Activated CD4-positive, alpha-beta T cell treated with anti-CD3 and anti-CD28 coated beads for 24 hours (primary cell): ENCODE results near the gene CBY1.
A peak's percentile ranks its signal among the peaks of the same experiment; 100 is the strongest.

ENCODE experiments used
- DNase-seq, 2 donors: peaks; one replicate each; pipeline ENCODE4 v3.0.0-alpha.2; 2020; ENCODE audit warnings: low read depth in 2 of 2

The CBY1 gene

DNA sequence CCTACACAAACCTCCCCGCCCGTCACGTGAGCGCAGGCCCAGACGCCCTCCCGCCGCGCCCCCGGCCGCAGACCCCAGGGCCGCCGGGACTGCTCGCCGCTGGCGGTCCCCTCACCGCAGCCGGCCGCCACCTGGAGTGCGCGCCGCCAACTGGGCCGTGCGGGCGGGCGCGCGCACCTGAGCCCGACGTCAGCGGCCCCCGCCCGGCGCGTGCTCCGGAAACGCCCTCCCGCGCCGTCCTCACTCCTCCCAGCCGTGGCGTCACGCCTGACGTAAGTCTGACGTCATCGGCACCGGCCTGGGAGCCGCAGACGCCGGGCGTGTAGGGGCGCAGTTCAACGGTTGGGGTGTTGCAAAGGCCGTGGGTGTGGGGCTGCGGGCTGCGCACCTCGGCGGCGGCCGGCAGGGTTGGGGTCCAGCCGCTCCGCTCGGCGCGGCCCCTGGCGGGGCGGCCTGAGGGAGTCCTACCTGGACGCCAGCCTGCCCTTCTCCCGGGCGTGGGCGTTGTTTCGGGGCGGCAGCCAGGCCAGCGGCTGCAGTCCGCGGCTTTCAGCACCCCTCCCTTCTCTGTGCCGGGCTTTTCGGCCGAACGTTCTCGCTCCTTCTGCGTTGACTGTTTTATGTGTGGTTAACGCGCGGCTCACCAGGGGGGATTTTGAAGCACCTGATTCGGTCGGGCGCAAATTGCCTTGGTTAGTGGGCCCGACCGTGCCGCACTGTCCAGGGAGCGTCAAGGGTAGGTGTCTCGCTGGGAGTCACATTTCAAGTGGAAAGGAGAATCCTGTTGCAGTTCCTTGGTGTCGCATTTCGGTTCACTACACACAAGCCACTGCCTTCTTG, 44.6 kb downstream of the CBY1 start, which contains the start of gene JOSD1:
Gene JOSD1, minus strand, starts transcription at position 155 of the 840 bp plus-strand sequence. CDS start 956 bp downstream, outside the sequence.
- DNase-seq, result peak; percentile 93 to 97

GRCh38 chr22:38704654-38705234, 48.3 kb downstream of the CBY1 start:
- no peak for DNase-seq

- peak; percentile 89 to 97 for DNase-seq
Observed at GRCh38 chr22:38705235-38706100, 49.0 kb downstream of the CBY1 start, which contains the start of gene GTPBP1. Gene GTPBP1 (plus strand): TSS chr22:38705944. CDS start chr22:38705956, 12 bp downstream.

DNA sequence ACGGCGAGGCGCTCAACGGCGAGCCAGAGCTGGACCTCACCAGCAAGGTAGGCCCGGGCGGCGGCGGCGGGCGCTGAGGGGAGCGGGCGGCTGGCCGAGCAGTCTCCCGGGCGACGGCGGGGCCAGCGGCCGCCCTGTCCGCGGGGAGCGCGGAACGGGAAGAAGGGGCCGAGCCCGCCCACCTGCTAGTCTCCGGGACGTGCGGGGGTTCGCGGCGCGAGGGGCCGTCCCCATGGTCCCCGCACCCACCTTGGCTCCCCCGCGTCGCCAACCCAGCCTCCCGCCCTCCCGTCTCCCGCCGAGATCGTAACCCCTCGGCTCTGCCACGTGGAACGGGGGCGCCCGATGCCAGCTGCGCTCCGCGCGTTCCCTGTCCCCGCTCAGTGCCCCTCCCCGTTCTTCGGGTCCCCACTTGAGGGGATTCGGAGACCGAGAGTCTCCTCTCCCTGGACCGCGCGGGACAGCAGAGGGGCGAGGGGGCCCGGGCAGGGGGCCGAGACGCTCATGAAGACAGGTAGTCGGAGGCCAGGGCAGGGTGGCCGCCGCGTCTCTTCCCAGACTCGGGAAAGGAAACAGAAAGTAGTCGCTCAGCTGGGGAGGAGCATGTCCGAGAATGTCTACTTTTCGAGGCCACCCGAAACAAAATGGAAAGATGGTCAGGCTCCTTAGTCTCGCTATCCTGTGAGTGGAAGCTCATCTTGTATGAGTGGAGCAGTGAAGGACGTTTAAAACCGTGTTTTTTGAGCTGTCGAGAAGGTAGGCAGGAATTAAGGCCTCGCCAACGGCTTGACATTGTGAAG, 49.9 kb downstream of the CBY1 start:
- peak in 1 of 2 donors; percentile 10 for DNase-seq

DNA sequence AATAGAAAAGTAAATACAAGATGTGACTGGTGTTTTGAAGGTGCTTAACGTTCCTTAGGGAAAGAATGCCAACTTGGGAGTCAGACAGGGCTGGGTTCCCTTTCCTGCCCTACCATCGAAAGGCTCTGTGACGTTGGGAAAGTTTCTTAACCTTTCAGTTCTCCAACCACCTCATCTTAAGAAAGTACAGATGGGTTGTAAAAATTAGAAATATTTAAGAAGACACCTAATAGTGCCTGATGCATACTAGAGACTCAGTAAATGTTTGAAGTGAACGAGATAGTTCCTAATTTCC, 50.4 kb downstream of the CBY1 start:
- DNase-seq, result no peak

GRCh38 chr22:38707346-38707745, 50.9 kb downstream of the CBY1 start:
- no peak for DNase-seq

GRCh38 chr22:38707984-38708383, 51.5 kb downstream of the CBY1 start:
- DNase-seq, result no peak

DNA sequence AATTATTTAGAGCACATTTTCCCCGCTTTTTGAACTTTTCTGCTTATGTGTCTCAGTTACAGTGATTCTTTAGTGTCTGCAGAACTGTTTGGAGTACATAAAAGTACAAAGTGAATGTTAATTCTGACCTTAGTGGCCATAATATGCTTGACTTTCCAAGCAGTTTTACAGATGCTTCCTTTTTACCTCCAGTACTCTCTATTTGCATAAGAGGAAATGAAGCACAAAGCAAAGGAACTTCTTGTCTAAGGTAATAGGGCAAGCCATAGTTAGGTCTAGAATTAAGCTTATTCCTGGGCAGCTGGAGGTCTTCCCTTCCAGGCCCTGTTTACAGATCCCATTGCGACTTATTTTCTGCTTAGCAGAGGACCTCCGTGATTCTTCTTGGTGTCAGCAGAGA, 52.9 kb downstream of the CBY1 start:
- no peak for DNase-seq

DNA sequence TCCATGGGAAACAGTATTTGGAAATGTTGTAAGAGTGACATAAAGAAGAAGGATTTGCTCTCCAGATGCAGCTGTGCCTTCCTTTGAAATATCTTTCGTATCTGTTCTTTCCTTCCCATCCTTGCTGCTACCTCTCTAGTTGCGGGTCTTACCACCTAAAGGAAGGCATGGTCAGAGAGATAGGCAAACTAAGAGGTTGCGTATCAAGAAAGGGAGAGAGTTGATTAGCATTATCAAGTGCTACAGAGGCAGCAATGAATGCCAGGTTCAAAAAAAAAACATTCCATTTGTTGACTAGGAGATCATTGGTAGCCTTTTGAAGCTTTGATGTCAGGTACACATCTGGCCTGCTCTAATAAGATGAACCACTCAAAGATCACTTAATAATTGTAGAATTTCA, 53.9 kb downstream of the CBY1 start:
- no peak for DNase-seq

DNA sequence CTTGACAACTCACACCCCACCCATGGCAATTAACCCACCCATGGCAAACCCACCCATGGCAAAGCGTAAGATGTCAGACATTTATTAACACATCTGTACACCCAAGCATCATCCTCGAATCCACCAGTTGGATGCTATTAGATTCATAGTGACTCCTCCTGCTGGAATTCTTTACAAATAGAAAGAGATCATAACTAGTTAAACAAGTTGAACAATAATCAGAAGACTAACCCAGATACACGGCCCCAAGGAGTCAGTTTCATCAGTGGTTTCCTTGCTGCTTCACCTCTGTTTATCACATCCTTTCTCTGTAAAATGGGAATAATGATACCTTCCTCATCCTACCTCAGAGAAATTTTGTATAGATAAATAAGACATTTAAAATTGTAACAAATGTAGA, 54.4 kb downstream of the CBY1 start:
- no peak for DNase-seq

DNA sequence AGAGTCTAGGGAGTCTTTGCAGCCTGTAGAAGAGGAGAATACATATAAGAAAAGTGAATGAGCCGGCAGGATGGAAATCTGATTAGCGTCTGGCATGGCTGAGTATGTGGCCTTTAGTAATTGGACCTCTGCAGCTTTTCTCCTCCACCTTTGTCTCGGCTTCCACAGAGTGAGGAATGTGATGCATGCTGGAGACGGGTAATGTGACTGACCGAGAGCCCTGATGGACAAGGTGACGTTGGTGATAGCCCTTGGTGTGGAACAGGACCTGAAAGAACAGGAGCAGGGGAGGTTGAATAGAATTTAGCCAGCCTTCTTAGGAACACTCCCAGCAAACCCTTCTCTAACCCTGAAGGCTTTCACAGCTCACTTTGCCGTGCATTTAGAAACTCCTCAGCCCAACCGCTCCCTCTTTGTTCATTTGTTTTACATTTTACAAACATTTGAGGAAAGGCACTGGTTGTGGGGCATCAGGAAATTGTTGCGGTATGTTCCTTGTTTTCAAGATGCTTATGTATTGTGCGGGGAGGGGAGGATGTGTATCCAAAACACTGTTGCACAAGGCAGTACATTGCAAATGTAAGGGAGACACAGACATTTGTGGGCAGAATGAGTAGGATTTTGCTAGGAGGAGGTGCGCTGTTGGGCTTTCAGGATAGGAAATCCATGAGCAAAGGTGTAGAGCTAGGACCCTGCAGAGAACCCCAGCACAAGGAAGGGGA, 56.2 kb downstream of the CBY1 start:
- DNase-seq, result no peak

DNA sequence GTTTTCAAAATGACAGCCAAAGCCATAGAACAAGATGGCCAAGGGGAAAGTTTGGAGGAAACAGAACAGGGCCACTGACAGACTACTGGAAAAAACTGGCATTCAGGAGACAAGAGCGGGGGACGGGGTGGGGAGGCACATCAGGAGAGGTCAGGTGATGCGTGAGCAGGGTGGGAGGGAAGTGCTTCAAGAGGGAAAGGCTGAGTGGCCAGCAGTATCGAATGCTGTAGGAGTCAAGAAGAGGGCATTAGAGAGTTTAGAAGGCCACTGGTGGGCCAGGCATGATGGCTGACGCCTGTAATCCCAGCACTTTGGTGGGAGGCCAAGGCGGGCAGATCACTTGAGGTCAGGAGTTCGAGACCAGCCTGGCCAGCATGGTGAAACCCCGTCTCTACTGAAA, 57.5 kb downstream of the CBY1 start:
- DNase-seq, result no peak

GRCh38 chr22:38715176-38715764, 58.8 kb downstream of the CBY1 start:
- DNase-seq, result no peak

DNA sequence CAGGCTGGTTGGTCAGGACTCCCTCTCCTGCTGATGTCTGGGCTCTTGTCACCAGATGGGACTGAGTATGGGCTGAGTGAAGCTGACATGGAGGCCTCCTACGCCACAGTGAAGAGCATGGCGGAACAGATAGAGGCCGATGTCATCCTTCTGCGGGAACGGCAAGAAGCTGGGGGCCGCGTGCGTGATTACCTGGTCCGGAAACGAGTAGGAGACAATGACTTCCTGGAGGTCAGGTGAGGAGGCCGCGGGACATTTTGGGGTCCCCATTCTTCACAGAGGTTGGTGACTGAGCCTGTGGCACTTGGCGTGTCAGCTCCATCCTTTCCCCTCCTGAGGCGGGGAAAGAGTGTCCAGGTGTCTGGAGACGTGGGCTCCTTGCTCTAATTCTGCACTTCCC, 59.4 kb downstream of the CBY1 start:
- no peak for DNase-seq

DNA sequence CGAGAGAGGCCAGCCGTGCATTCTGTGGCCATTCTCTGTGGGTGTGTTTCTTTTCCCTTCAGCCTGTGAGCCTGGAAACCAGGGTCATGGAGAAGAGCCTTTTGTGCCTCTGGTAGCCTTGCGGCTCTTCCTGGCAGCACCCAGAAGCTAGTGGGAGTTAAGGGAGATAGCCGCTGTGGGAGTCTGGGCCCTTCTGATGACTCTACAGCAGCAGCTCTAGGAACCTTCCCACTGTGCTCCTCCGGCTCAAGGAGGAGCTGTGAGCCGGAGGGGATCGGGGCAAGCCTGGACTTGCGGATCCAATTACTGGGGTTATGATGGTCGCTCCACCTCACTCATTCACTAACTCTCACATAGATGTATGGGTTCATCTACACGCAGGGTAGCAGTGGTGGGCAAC, 59.8 kb downstream of the CBY1 start:
- no peak for DNase-seq

- DNase-seq, result no peak
Observed at GRCh38 chr22:38716826-38717225, 60.4 kb downstream of the CBY1 start.

DNA sequence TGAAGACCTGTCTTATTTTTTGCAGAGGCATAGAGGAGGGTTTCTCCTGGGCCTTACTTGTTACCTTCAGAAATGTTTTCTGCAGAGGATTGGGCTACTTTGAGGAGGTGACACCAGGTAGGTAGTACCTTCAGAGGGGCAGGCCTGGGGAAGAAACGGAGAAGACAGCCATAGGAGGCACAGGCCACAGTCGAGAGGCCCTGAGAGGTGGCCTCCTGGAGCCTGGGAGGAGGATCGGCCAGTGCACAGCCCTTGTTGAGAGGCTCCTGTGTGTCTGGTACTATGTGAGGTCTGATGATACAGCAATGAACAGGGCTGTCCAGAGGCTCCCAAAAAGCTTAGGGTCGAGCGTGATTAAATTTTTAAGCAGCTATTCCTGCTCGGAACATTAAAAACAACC, 60.8 kb downstream of the CBY1 start:
- DNase-seq, result no peak

DNA sequence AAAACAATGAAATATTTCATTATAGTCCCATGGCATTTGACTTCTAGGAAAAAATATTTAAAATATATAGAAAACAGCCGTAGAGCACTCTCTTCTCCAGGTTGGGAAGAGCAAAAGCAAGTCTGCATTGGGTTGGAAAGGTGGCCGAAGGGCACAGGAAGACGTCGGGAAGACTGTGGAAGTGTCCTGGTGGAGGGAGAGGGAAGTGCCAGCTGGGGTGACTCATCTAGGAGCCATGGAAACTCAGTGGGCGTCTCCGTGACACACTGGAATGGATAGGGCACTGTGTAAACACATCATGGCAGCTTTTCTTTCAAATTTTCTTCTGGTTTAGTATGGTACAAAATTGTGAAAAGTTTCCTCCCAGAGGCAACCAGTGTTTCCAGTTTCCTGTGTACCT, 62.0 kb downstream of the CBY1 start:
- no peak for DNase-seq

- DNase-seq, result no peak
Observed at GRCh38 chr22:38719196-38719595, 62.8 kb downstream of the CBY1 start.

GRCh38 chr22:38720350-38720749, 63.9 kb downstream of the CBY1 start:
- no peak for DNase-seq

- DNase-seq, result no peak
Observed at GRCh38 chr22:38721551-38721950, 65.1 kb downstream of the CBY1 start.
